GM21528 (cell line): ENCODE results near the gene SPATS2.
A peak's percentile ranks its signal among the peaks of the same experiment; 100 is the strongest.

Source experiments
- ATAC-seq: cut with Tn5 transposase; IDR thresholded peaks from one replicate; pipeline ENCODE4 v1.9.1; 2021; ENCODE audit warnings: mild to moderate bottlenecking, moderate library complexity; ENCODE audit not compliant: unreplicated experiment, low FRiP score

The SPATS2 gene

GRCh38 chr12:49537231-49537751, 170.0 kb downstream of the SPATS2 start:
- no peak for ATAC-seq

GRCh38 chr12:49537752-49538509, 170.7 kb downstream of the SPATS2 start:
- no peak for ATAC-seq

GRCh38 chr12:49538510-49539403, 171.5 kb downstream of the SPATS2 start, which contains the start of gene KCNH3:
TSS of gene KCNH3 (plus strand) at chr12:49539030. CDS start at chr12:49539417, 387 bp downstream.
- ATAC-seq: peak; percentile 45

- no peak for ATAC-seq
Measured at GRCh38 chr12:49539406-49540228, 172.4 kb downstream of the SPATS2 start.

- ATAC-seq: no peak
Measured at GRCh38 chr12:49540229-49541139, 173.2 kb downstream of the SPATS2 start.

GRCh38 chr12:49541140-49541861, 174.0 kb downstream of the SPATS2 start:
- no peak for ATAC-seq

- no peak for ATAC-seq
Measured at GRCh38 chr12:49541911-49542505, 174.7 kb downstream of the SPATS2 start.

- no peak for ATAC-seq
Measured at GRCh38 chr12:49542592-49543160, 175.4 kb downstream of the SPATS2 start.

GRCh38 chr12:49543221-49543913, 176.1 kb downstream of the SPATS2 start:
- no peak for ATAC-seq

GRCh38 chr12:49543914-49544815, 176.9 kb downstream of the SPATS2 start:
- no peak for ATAC-seq

GRCh38 chr12:49545815-49546214, 178.6 kb downstream of the SPATS2 start:
- ATAC-seq: no peak

- ATAC-seq: no peak
Measured at GRCh38 chr12:49546481-49546880, 179.2 kb downstream of the SPATS2 start.

GRCh38 chr12:49547090-49547690, 179.9 kb downstream of the SPATS2 start:
- ATAC-seq: no peak

- ATAC-seq: no peak
Measured at GRCh38 chr12:49548481-49548821, 181.2 kb downstream of the SPATS2 start.

- no peak for ATAC-seq
Measured at GRCh38 chr12:49548822-49549648, 181.8 kb downstream of the SPATS2 start.
